ENCODE measurements around the gene ERC2.

DNA sequence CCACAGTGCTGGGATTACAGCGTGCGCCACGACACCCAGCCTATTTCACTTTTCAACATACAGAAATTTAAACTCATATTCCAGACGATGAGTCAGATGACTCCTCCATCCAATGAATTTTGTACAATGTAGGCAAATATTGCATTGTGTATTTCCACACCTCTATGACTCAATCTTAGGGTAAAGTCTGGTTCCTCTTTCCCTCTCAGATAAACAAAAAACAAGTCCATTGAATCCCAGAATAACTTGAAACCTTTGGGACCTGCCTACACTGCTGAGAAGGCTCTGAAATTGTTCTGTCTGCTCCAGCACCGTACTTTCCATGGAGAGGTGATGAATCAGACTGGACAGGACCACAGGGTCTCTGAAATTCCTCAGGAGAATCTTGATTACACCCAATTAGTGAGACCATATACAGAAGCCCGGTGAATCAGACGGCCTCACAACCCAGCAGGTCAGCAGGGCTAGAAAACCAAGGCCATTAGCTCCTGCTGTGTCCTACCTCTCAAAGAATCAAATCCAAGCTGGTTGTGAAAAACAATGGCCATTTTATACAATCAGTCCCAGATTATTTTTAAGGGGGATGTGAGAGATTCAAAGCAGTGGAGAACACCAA, 112.6 kb downstream of the ERC2 start:
- TF ChIP-seq CTCF (IDR thresholded peaks at IDR 0.05) (no peak), EP300 (IDR thresholded peaks at IDR 0.05) (no peak), POLR2A (IDR thresholded peaks at IDR 0.05) (no peak)

Data from upper lobe of left lung (tissue), 4 donors.